Fibroblast of villous mesenchyme (primary cell): Measurements from ENCODE around the gene WBP1L. TPM values are rescaled to one million over a fixed set of nuclear protein-coding genes. Genes with fewer than 3 reads are reported as not detected.
"Not testable (repeated sequence)": the region's sequence is repeated elsewhere in the genome, so short reads cannot be mapped to it uniquely, and the experiment has no call there.

Experiments
- DNase-seq: peaks from one replicate; pipeline ENCODE4 v3.0.0-alpha.2; 2010; ENCODE audit warnings: low read depth
- H3K4me3 ChIP-seq: 2 replicates; pipeline ENCODE4 v1.5.1; 2011; ENCODE audit warnings: low read depth, mild to moderate bottlenecking, low read length
- total RNA-seq: library from RNA; depleted of rRNA; stranded (reverse); fragments of >200 nt; gene quantifications from 2 replicates; pipeline ENCODE4 v1.2.3, GENCODE V29; 2012
- TF ChIP-seq, protein P1 (sequence below): IDR thresholded peaks from 2 replicates; pipeline ENCODE4 v1.5.1; 2012; ENCODE audit warnings: low read depth, mild to moderate bottlenecking, low read length; ENCODE audit not compliant: insufficient read depth

The WBP1L gene
- total RNA-seq, 1 donor = 40.6 TPM

DNA sequence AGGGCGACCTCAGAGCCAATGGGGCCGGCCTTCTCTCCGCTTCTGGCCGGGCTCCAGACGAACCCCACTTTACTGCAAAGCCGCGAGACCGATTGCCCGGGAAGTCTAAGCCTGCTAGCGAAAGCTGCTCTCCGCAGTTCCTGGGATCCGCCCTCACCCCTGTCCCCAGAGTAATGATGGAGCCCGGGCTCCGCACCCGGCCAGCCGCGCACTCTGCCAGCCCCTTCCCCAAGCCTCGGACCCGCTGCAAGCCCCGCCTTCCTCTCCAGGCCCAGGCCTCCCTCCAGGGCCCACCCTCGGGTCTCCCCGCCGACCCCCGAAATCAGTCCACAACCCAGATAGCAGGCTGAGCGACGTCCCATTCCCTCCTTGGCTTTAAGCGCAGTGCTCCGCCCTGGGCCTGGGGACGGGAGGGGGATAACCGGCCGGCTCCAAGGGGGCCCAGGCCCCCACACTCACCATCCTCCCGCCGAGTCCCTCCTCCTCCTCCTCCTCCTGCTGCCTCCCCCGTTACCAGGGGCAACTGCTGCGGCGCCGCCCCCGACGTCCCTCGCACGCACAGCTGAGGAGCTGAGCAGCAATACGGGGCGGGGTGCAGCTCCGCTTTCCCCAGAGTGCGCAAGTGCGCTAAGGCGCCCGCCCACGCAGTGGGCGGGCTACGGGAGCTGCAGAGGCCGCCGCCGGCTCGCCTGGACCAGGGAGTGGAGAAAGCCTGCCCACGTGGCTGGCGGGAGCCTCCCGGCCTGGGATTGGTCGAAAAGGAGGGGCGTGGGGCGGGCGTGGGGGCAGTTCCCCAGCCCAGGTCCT, 29.7 kb upstream of the WBP1L start, which contains the start of gene ARL3:
Gene ARL3 (minus strand): TSS at position 584 of the 807 bp plus-strand sequence. CDS start 122 bp downstream, at position 462.
- peak; percentile 99 for DNase-seq
- TF ChIP-seq, protein P1, sequence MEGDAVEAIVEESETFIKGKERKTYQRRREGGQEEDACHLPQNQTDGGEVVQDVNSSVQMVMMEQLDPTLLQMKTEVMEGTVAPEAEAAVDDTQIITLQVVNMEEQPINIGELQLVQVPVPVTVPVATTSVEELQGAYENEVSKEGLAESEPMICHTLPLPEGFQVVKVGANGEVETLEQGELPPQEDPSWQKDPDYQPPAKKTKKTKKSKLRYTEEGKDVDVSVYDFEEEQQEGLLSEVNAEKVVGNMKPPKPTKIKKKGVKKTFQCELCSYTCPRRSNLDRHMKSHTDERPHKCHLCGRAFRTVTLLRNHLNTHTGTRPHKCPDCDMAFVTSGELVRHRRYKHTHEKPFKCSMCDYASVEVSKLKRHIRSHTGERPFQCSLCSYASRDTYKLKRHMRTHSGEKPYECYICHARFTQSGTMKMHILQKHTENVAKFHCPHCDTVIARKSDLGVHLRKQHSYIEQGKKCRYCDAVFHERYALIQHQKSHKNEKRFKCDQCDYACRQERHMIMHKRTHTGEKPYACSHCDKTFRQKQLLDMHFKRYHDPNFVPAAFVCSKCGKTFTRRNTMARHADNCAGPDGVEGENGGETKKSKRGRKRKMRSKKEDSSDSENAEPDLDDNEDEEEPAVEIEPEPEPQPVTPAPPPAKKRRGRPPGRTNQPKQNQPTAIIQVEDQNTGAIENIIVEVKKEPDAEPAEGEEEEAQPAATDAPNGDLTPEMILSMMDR = peak; percentile 51
- H3K4me3 ChIP-seq = peak within 1 kb of the TSS; percentile 94

DNA sequence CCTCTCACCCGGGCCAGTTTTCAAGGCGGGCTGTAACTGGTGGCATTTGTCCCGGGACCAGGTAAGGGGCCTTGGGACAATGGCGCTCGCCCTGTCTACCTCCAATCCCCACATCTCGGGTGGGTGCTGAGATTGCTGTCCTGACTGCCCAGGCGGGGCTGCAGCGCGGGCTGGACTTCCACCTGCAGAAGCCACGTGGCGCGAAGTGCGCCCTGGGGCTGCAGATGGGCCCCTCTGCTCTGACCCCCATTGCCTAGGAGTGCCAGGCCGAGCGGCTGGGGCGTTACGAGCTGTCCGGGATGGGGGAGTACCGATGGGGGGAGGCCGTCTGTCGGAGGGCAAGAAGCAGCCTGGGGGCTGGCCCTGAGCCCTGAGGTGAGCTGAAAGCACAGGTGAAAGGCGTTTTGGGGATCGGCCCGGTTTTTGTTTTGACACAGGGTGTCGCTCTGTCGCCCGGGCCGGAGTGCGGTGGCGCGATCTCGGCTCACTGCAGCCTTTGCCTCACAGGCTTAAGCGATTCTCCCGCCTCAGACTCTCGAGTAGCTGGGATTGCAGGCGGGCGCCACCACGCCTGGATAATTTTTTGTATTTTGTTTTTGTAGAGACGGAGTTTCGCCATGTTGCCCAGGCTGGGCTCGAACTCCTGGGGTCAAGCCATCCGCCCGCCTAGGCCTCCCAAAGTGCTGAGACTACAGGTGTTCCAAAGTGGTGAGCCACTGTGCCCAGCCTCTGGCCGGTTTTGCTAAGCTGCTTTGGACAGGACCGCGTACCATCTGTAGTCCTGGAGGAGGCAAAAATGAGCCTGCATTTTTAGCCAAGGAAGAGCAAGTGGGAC, 28.9 kb upstream of the WBP1L start, which contains the start of gene SFXN2:
Gene SFXN2 (plus strand): TSS at position 16 of the 835 bp plus-strand sequence. CDS start 12,001 bp downstream, outside the sequence.
- peak within 1 kb of the TSS; percentile 94 for H3K4me3 ChIP-seq
- TF ChIP-seq, protein P1 = no peak
- no peak for DNase-seq

DNA sequence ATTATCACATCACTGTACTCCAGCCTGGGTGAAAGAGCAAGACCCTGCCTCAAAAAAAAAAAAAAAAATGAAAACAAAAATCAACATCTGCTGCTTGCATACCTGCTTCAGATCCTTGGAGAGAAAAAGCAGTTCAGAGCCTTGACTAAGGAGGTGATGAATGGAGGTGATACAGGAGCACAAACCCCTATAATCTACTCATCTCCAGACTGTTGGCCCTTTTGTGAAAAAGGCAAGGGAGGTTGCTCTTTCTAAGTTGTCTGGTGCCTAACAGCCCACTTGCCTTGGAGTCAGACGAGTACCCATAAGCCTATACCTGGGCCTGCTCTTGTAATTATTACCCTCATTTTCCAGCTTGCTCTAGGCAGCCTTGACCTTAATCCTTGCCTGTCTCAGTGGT, 27.9 kb upstream of the WBP1L start:
- no peak for DNase-seq
- H3K4me3 ChIP-seq = no peak overlapping the region
- TF ChIP-seq, protein P1 = no peak

DNA sequence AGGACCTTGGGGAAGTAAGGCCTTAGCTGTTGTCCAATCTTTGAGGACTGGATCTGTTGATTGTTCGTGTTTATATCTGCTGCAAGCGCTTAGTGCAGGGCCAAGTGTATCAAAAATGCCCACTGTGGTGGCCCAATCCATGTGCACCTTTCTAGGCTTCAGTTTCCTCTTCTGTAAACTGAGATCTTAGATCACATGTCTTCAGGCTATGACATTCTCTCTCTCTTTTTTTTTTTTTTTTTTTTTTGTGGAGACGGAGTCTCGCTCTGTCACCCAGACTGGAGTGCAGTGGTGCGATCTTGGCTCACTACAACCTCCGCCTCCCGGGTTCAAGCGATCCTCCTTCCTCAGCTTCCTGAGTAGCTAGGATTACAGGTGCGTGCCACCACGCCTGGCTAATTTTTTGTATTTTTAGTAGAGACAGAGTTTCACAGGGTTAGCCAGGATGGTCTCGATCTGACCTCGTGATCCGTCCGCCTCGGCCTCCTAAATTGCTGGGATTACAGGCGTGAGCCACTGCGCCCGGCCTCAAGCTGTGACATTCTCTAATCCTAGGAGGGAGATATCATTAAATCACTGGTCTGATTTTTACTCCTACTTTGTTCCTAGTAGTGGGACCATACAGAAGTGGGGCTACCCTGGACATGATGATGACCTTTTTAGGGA, 26.7 kb upstream of the WBP1L start:
- not testable (repeated sequence) for DNase-seq

DNA sequence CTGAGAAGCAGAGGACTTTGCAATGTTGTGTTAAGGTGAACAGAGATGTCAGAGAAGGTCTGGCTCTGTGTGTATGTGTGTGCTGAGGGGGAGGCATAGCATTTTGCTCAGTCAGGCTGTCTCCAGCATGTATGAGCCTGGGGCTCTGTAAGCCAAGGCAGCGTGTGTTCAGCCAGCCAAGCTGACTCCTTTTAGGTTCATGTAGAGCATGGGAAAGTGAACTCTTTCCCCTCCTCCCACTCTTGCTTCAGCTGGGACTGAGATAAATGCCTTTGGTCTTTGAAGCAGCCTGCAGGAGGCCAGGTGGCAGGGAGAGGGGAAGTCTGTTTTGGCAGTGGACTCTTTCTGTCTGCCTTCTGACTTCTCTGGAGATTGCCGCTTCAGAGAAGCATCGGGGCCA, 25.5 kb upstream of the WBP1L start:
- DNase-seq = peak; percentile 94
- TF ChIP-seq, protein P1 = no peak
- no peak overlapping the region for H3K4me3 ChIP-seq

More for the DNA sequence above, 26.7 kb upstream of the WBP1L start:
- H3K4me3 ChIP-seq = not testable (repeated sequence)

DNA sequence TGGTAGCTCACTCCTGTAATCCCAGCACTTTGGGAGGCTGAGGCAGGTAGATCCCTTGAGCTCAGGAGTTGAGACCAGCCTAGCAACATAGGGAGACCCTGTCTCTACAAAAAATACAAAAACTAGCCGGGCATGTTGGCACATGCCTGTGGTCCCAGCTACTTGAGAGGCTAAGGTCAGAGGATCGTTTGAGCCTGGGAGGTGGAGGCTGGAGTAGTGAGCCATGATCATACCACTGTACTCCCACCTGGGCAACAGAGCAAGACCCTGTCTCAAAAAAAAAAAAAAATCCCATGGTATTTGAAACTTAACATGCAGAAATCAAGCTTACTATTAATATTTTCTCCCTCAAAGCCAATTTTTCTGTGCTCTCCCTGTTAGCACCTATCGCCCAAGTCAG, 23.4 kb upstream of the WBP1L start:
- no peak overlapping the region for H3K4me3 ChIP-seq
- TF ChIP-seq, protein P1 = no peak
- DNase-seq = no peak
